Activated T-cell treated with anti-CD3 and anti-CD28 coated beads, Interleukin-2, amount 50 U/mL, for 24 hours (primary cell): ENCODE data around the gene FAM124B.

Experiments used
- DNase-seq: peaks from one replicate; pipeline ENCODE4 v3.0.0-alpha.2; 2020
- H3K27ac Mint-ChIP-seq: 2 replicates; pipeline ENCODE4 v1.8.0; 2020; ENCODE audit warnings: mild to moderate bottlenecking, mixed read lengths
- H3K27me3 Mint-ChIP-seq: 2 replicates; pipeline ENCODE4 v1.8.0; 2020; ENCODE audit warnings: mixed read lengths
- H3K36me3 Mint-ChIP-seq: 2 replicates; pipeline ENCODE4 v1.8.0; 2020; ENCODE audit warnings: low read depth, mixed read lengths
- H3K4me1 Mint-ChIP-seq: 2 replicates; pipeline ENCODE4 v1.8.0; 2020; ENCODE audit warnings: low read depth, mixed read lengths
- H3K4me3 Mint-ChIP-seq: 2 replicates; pipeline ENCODE4 v1.8.0; 2020; ENCODE audit warnings: mild to moderate bottlenecking, moderate library complexity, mixed read lengths
- H3K9me3 Mint-ChIP-seq: 2 replicates; pipeline ENCODE4 v1.8.0; 2020; ENCODE audit warnings: mixed read lengths

The FAM124B gene

DNA sequence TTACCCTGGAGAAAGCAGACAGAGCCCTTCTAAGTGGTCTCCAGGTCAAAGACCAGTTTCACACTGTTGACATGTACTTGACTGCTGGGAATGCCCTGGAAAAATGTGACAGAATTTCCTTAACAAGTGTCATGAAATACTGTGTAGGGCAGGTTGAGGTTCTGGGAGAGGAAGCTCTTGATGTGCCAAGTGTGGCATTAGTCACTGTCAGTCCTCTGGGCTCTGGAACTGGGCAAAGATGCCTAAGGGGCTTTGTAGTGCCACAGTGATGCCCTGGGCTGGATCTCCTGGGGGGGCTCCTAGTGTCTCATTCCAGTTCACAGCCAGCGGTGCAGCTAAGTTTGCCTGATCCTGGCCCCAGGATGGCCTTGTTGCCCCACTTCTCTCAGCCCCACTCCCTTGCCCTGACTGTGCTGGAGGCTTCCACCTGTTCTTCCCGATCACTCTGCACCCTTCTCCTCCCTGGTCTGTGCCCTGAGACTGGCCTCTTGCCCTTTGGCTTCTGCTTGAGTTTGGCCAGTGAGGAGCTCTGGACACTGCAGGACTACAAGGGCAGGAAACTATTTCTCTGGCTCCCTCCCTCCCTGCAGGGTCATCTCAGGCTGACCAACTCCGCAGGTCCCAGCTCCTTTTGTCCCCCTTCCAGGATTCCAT, 27.0 kb upstream of the FAM124B start:
- Mint-ChIP-seq H3K4me3 (no peak overlapping the region), H3K4me1 (peaks cover 5% of the 10 kb centered on the region), H3K36me3 (no peaks in the 10 kb centered on the region), H3K27me3 (peaks cover 12% of the 10 kb centered on the region), H3K9me3 (peaks cover 5% of the 10 kb centered on the region), H3K27ac (no peak overlapping the region)
- DNase-seq = no peak

DNA sequence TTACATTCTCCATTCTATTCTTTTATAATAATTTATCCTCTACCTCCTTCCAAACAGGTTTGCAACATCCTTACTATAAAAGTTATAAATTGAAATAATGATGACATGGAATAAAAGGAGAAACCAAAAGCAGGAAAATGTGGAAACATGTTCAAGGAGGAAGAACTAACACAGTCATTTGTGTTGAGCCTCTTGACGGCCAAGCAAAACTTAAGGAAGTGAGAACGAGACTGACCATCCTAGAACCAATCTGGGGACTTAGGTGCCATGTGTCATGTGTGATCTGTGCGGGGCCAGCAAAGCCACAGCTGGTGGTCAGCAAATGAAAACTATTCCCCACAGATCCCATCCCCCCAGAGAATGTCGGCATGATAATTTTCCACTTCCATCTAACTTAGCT, 25.6 kb upstream of the FAM124B start:
- Mint-ChIP-seq H3K27ac (no peak overlapping the region), H3K27me3 (peaks cover 12% of the 10 kb centered on the region), H3K4me1 (peaks cover 5% of the 10 kb centered on the region), H3K4me3 (no peak overlapping the region), H3K36me3 (no peaks in the 10 kb centered on the region), H3K9me3 (peaks cover 7% of the 10 kb centered on the region)
- DNase-seq = no peak

DNA sequence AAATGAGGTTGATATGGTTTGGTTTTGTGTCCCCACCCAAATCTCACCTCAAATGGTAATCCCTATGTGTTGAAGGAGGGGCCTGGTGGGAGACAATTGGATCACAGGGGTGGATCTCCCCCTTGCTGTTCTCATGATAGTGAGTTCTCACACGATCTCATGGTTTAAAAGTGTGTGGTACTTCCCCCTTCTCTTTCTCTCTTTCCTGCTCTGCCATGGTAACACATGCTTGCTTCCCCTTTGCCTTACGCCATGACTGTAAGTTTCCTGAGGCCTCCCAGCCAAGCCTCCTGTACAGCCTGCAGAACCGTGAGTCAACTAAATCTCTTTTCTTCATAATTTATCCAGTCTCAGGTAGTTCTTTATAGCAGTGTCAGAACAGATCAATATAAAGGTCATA, 24.7 kb upstream of the FAM124B start:
- DNase-seq = no peak
- Mint-ChIP-seq H3K4me3 (no peak overlapping the region), H3K36me3 (no peaks in the 10 kb centered on the region), H3K9me3 (peaks cover 7% of the 10 kb centered on the region), H3K4me1 (no peaks in the 10 kb centered on the region), H3K27ac (no peak overlapping the region), H3K27me3 (peaks cover 14% of the 10 kb centered on the region)

DNA sequence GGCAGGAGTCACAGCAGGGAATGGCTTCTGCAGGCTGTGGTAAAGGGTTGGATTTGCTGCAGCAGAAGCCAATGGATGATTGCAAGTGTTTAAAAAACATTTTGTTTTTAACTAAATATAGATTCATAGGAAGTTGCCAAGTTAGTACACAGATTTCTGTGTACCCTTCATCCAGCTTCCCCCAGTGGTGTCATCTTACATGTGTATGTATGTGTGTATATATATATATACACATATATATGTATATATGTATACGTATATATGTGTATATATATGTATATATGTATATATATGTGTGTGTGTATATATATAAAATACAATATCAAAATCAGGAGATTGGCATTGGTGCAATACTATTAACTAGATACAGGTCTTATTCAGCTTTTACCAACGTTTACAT, 19.2 kb upstream of the FAM124B start:
- DNase-seq = no peak
- no peak overlapping the region for H3K27ac Mint-ChIP-seq
- H3K4me3 Mint-ChIP-seq = no peak overlapping the region
- peaks cover 9% of the 10 kb centered on the region for H3K27me3 Mint-ChIP-seq
- H3K9me3 Mint-ChIP-seq = peaks cover 9% of the 10 kb centered on the region
- no peaks in the 10 kb centered on the region for H3K4me1 Mint-ChIP-seq
- no peaks in the 10 kb centered on the region for H3K36me3 Mint-ChIP-seq

DNA sequence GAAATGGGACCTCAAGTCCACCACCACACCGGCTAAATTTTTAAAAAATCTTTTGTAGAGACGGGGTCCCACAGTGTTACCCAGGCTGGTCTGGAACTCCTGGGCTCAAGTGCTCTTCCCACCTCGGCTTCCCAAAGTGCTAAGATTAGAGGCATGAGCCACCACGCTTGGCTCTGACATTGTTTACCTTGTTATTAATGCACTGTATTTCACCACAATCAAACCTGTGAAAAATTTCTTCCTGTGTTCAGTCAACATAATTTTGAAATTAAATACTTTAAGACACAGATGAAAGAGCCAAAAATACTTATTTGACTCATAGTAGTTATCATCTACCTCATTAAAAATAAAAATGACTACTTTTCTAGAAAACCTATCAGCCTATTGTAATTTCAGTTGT, 16.0 kb upstream of the FAM124B start:
- no peaks in the 10 kb centered on the region for H3K4me1 Mint-ChIP-seq
- H3K27me3 Mint-ChIP-seq = peaks cover 9% of the 10 kb centered on the region
- DNase-seq = no peak
- H3K9me3 Mint-ChIP-seq = peaks cover 3% of the 10 kb centered on the region
- no peak overlapping the region for H3K27ac Mint-ChIP-seq
- H3K36me3 Mint-ChIP-seq = no peaks in the 10 kb centered on the region
- no peak overlapping the region for H3K4me3 Mint-ChIP-seq

DNA sequence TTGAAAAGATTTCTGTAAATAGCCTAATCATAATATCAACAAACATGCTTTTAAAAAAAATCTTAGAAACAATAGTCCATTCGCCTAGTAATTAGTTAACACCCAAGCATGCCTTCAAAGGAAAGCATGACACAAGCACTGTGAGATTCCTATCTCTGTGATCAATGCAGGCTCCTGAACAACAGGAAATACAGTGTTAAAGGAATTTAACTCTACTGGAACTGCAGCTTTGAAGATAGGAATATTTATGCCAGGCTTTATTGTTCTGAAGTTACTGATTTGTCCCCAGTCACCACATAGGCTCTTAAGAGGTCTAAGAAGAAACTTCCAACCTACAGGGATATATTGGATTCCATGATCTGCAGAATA, 15.4 kb upstream of the FAM124B start:
- no peak for DNase-seq

DNA sequence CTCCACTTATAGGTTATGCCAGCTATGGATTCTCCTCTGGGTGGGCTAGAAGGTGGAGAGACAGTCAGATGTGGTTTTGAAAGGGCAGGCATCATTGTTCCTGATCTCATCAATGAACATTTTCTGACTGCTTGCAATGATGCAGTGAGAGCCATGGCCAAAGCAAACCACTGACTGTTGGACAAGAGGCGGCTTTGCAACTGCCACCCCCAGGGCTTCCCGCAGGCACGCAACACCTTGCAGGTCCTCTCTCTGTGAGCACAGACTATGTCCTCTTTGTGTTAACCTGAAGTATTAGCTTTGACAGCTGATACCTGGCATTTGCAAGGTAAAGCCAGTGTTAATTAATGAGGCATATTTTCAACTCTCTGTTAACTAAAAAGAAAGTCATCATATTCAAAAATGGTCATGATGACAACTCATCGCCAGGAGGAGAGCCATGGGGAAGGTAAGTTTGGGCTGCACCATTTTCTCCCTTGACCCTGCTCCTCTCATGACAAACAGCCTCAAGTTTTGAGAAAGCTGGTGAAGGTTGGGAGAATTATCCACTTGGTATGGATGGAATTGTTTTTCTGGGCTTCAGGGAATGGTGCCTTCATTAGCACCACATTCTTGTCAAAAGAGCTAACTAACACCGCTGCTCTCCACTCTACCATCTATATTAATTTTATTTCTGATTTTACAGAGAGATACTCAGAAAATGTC, 14.9 kb upstream of the FAM124B start:
- Mint-ChIP-seq H3K4me3 (no peak overlapping the region), H3K4me1 (no peaks in the 10 kb centered on the region)

More for the DNA sequence above, 15.4 kb upstream of the FAM124B start:
- no peaks in the 10 kb centered on the region for H3K4me1 Mint-ChIP-seq
- H3K27ac Mint-ChIP-seq = no peak overlapping the region
- H3K36me3 Mint-ChIP-seq = no peaks in the 10 kb centered on the region
- peaks cover 9% of the 10 kb centered on the region for H3K27me3 Mint-ChIP-seq
- H3K9me3 Mint-ChIP-seq = peaks cover 3% of the 10 kb centered on the region
- no peak overlapping the region for H3K4me3 Mint-ChIP-seq

DNA sequence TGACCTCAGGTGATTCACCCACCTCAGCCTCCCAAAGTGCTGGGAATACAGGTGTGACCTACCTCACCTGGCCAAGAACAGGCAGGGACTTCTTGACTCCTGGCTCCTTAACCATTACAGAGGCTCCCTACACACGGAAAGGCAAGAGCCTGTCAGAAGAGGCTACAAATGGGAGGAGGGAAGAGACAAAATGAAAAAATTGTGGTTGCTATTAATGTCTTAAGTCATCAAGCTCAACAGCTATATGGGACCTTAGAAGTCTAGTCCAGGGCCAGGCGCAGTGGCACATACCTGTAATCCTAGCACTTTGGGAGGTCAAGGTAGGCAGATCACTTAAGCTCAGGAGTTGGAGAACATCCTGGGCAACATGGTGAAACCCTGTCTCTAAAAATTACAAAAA, 11.5 kb upstream of the FAM124B start:
- Mint-ChIP-seq H3K27ac (no peak overlapping the region), H3K36me3 (no peaks in the 10 kb centered on the region), H3K4me3 (no peak overlapping the region), H3K9me3 (no peaks in the 10 kb centered on the region), H3K4me1 (no peaks in the 10 kb centered on the region), H3K27me3 (no peaks in the 10 kb centered on the region)
- DNase-seq = no peak

More for the DNA sequence above, 14.9 kb upstream of the FAM124B start:
- Mint-ChIP-seq H3K27ac (no peak overlapping the region), H3K9me3 (peaks cover 3% of the 10 kb centered on the region), H3K27me3 (peaks cover 9% of the 10 kb centered on the region), H3K36me3 (no peaks in the 10 kb centered on the region)
- DNase-seq = no peak

DNA sequence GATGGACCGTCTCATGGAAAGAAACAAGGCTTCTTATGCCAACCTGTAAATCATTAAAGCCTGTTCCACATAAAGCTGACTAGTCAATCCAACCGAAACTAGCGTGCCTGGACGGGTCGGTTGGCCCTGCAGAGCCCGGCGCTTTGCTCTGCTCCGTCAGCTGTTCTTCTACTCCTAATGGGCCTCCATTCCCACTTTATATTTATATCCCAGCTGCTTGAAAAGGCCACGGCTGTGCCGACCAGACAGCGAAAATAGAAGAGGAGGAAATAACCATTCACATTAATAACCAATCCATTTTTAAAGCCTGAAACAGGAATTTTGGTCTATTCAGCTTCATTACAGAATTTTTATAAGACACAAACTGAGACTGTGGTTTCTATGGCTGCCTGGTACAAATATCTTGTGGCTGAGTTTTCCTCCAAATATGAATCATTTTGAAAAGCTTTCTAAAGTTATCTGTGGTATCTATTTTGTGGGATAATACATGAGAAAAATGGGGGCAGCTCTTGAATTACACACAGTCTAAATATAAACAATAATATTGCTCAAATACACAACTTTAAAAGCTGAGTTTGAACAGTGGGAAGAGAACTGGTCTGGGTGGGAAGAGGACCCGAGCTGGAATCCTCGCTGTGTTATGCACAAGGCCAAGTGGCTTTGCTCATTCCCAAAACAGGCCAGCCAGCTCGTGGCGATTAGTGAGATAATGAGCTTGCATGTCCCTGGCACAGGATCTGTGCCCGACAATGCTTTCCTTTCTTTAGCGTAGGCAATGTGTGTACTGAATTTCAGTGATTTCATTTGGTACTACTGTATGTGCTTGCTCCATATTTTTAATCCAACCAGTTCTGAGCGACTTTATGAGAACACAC, 10.5 kb upstream of the FAM124B start:
- Mint-ChIP-seq H3K27ac (no peak overlapping the region), H3K4me3 (no peak overlapping the region), H3K36me3 (no peaks in the 10 kb centered on the region), H3K9me3 (no peaks in the 10 kb centered on the region), H3K4me1 (peaks cover 1% of the 10 kb centered on the region), H3K27me3 (no peaks in the 10 kb centered on the region)
- no peak for DNase-seq

DNA sequence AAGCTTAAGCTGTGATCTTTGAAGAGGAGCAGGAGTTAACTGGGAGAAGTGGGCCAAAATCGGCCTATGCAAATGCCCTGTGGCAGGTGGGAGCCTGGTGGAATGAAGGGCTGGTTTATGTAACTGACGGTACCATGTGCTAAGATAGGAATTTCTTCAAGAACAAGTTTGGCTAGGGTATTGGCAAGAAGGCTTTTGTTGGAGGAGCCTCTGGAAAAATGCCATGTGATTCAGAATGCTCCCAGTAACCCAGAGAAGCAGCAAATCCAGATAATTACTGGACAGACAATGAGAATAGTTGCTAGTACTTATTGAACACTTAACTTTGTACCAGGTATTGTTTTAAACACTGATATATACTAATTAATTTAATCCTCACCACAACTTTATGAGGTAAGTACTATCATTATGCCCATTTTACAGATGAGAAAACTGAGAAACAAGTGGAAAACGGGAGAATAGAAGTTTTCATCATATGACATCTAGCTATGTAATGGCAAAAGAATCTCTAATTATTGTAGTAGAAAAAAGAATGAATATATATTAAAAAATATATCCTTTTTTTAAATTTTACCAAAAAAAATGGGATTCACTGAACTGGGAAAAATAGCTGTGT, 9.1 kb upstream of the FAM124B start:
- Mint-ChIP-seq H3K4me3 (no peak overlapping the region), H3K27me3 (peaks cover 8% of the 10 kb centered on the region), H3K36me3 (no peaks in the 10 kb centered on the region), H3K4me1 (peaks cover 3% of the 10 kb centered on the region), H3K9me3 (peaks cover 2% of the 10 kb centered on the region), H3K27ac (no peak overlapping the region)
- DNase-seq = no peak

DNA sequence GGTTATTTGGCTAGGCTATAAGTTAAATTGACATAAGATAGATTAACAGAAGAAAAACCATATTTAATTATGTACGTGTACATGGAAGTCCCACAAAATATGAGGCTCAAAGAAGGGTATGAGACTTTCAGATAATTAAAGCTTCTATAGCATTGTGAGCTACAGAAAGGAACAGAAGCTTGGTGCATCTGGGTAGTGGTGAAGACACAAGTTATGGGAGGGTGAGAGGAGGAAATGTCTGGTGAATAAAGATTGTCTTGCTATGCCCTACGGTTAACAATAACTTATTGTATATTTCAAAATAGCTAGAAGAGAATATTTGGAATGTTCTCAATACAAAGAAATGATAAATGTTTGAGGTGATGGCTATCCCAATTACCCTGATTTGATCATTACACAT, 6.8 kb upstream of the FAM124B start:
- Mint-ChIP-seq H3K4me1 (peaks cover 3% of the 10 kb centered on the region), H3K36me3 (no peaks in the 10 kb centered on the region), H3K4me3 (no peak overlapping the region), H3K9me3 (peaks cover 2% of the 10 kb centered on the region), H3K27ac (no peak overlapping the region), H3K27me3 (peaks cover 8% of the 10 kb centered on the region)
- no peak for DNase-seq

DNA sequence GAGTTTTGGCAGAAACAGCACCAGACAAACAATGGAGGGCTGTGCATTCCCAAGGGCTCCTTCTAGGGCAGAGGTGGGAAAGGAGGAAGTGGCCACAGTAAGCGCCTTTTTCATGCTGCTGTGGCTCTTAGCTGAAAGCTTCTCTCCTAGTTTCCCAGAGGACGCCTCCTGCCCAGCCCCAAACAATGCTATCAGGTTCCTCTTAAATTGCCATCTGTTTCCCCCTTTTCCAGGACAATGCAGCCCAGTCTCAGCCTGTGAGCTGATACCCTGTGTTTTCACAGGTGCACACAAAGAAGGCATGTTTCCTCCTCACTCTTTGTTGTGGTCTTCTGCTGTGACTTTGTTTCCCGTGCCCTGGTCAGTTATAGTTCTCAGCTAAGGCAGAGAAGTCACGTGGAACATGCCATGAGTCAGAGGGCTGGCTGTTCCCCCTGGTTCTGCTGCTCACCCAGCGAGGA, 5.4 kb upstream of the FAM124B start:
- Mint-ChIP-seq H3K36me3 (no peaks in the 10 kb centered on the region), H3K9me3 (peaks cover 2% of the 10 kb centered on the region), H3K27me3 (peaks cover 8% of the 10 kb centered on the region), H3K27ac (no peak overlapping the region), H3K4me1 (peaks cover 3% of the 10 kb centered on the region), H3K4me3 (no peak overlapping the region)
- no peak for DNase-seq

DNA sequence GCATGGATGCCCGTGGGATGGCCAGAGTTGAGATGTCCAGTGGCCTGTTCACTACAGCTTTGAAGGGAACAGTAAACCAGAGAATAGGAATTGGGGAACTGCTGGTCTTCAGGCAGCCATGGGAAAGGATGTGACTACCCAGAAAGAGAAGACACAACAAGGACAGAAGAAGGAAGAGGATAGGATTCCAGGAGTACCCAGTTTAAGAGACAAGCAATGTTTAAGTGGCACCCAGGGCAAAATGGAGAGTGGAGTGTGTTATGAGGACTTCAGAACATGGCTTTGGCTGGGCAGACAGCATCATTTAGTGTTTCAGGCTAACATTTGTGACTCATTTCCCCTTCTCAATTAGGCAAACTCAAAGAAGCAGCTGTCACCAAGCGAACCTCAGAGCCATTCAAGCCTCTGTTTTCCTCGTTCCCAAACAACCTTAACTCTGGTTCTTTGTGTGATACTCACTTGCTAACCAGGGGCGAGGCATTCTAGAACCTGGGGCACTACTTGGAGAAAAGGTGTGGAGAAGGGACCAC, 4.0 kb upstream of the FAM124B start:
- peaks cover 5% of the 10 kb centered on the region for H3K4me1 Mint-ChIP-seq
- peaks cover 10% of the 10 kb centered on the region for H3K27me3 Mint-ChIP-seq
- H3K27ac Mint-ChIP-seq = no peak overlapping the region
- peaks cover 2% of the 10 kb centered on the region for H3K9me3 Mint-ChIP-seq
- no peak overlapping the region for H3K4me3 Mint-ChIP-seq
- no peaks in the 10 kb centered on the region for H3K36me3 Mint-ChIP-seq
- DNase-seq = no peak

DNA sequence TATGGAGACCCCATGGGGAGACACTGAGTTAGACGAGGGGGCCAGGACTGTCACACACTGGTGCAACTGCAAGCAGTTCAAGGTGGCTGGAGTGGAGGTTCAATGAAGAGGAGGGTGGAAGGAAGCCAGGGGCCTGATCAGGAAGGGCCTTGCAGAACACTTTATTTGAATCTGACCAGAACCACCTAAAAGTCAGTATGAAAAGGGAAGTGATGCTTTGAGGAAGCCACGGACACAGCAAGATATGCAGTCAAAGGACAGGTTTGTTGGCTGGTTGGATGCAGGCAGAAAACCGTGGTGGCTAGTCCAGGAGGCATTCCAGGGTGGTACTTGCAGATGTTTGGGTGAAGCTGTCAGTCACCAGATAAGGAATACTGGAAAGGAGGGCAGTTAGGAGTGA, 3.5 kb upstream of the FAM124B start:
- DNase-seq = no peak
- H3K36me3 Mint-ChIP-seq = no peaks in the 10 kb centered on the region
- H3K27ac Mint-ChIP-seq = no peak overlapping the region
- H3K9me3 Mint-ChIP-seq = peaks cover 2% of the 10 kb centered on the region
- no peak overlapping the region for H3K4me3 Mint-ChIP-seq
- peaks cover 10% of the 10 kb centered on the region for H3K27me3 Mint-ChIP-seq
- peaks cover 5% of the 10 kb centered on the region for H3K4me1 Mint-ChIP-seq
